Adrenal gland (tissue), 12 donors: ENCODE results near the gene SGSM1. TPM values are rescaled to one million over a fixed set of nuclear protein-coding genes. Genes with fewer than 3 reads are reported as not detected.
A peak's percentile ranks its signal among the peaks of the same experiment; 100 is the strongest.

ENCODE experiments used
- DNase-seq, 7 donors: peaks; one replicate each; pipeline ENCODE4 v3.0.0-alpha.2; 2019 to 2020
- H3K27ac ChIP-seq, 5 donors: fragments of 200-600 bp; sonication (generic) in 4 of 5; 1 replicate in 3 of 5; 2 replicates in 2 of 5; pipeline versions ENCODE4 v1.5.1 to v1.8.0; 2016 to 2020; ENCODE audit warnings: mild to moderate bottlenecking in 1 of 5
- H3K27me3 ChIP-seq: fragments of 200-600 bp; 2 replicates; pipeline ENCODE4 v1.8.0; 2021
- H3K36me3 ChIP-seq, 2 donors: fragments of 200-600 bp; replicated peaks in 1 of 2; 1 replicate in 1 of 2; 2 replicates in 1 of 2; pipeline versions ENCODE4 v1.5.1 to v1.8.0; 2018 to 2022
- H3K4me1 ChIP-seq, 2 donors: fragments of 200-600 bp; replicated peaks in 1 of 2; 1 replicate in 1 of 2; 2 replicates in 1 of 2; pipeline versions ENCODE4 v1.5.1 to v1.8.0; 2018 to 2021
- H3K4me3 ChIP-seq, 4 donors: fragments of 200-600 bp; sonication (generic) in 3 of 4; one replicate each; pipeline ENCODE4 v1.5.1; 2016 to 2018
- H3K9me3 ChIP-seq, 3 donors: fragments of 200-600 bp; sonication (generic) in 1 of 3; replicated peaks in 1 of 3; 1 replicate in 2 of 3; 2 replicates in 1 of 3; pipeline versions ENCODE4 v1.5.1 to v1.8.0; 2016 to 2021
- POLR2A ChIP-seq, 2 donors: fragments of 450-650 bp; IDR thresholded peaks; one replicate each; pipeline ENCODE4 v1.6.1; 2017; ENCODE audit warnings: antibody characterized with exemption in 2 of 2, mild to moderate bottlenecking in 2 of 2, moderate library complexity in 1 of 2
- WGBS, 4 donors: extraction: QIAGEN DNeasy Blood & Tissue Kit in 2 of 4; methylation state at CpG; one replicate each; pipeline versions ENCODE4 v1.1.5 to v1.1.7; 2013 to 2017; 5-methylcytosine and 5-hydroxymethylcytosine counted together
- intact Hi-C, 2 donors: fragments of 100-400 bp; cut with DNase I; formaldehyde crosslinking; loops; one replicate each; pipeline versions ENCODE4 v1.14.1 to v1.15.0; 2022 to 2023
- polyA plus RNA-seq, 3 donors: library from polyadenylated mRNA; stranded (reverse); fragments of 200-250 nt in 2 of 3; fragments of 350-450 nt in 1 of 3; fragmentation: Illumina TruSeq in 1 of 3; extraction: RNeasy Lipid Tissue Mini Kit (QIAGEN cat#74804) in 1 of 3; gene quantifications; one replicate each; pipeline ENCODE4 v1.2.3, GENCODE V29; 2013 to 2014
- total RNA-seq, 9 donors: library from RNA; depleted of rRNA in 4 of 9; stranded (reverse); fragments of >200 nt in 4 of 9; fragments of 120-200 nt in 1 of 9; fragmentation: NEBNext Ultra II Directional in 1 of 9; extraction: Animal tissue kit (Norgen Biotek cat#: 25700) in 1 of 9; gene quantifications; one replicate each; pipeline versions ENCODE4 v1.1.0 to v1.2.4, GENCODE V29; 2013 to 2023
- TF ChIP-seq, protein P1 (sequence below), 6 experiments: fragments of 450-650 bp in 4 of 6; fragments of 200-600 bp in 2 of 6; sonication (generic) in 1 of 6; IDR thresholded peaks; 1 replicate in 5 of 6; 2 replicates in 1 of 6; pipeline versions ENCODE4 v1.5.1 to v1.8.0; 2016 to 2021; ENCODE audit warnings: antibody characterized with exemption in 6 of 6, mild to moderate bottlenecking in 2 of 6, moderate library complexity in 1 of 6
- donor health status: healthy with polysubstance abuse.
- donor health status: Bipolar disorder and iron deficiency.
- donor health status: DM: yes; HTN: yes; CAD: no.
- donor health status: DM: no; HTN: no; CAD: no.
- donor health status: DM: no; HTN: no; CAD: no.
- donor health status: DM: yes; HTN: yes; CAD: no.

The SGSM1 gene
- total and polyA plus RNA-seq, 12 donors = 1.9 to 6.8 (median 3.3) TPM

DNA sequence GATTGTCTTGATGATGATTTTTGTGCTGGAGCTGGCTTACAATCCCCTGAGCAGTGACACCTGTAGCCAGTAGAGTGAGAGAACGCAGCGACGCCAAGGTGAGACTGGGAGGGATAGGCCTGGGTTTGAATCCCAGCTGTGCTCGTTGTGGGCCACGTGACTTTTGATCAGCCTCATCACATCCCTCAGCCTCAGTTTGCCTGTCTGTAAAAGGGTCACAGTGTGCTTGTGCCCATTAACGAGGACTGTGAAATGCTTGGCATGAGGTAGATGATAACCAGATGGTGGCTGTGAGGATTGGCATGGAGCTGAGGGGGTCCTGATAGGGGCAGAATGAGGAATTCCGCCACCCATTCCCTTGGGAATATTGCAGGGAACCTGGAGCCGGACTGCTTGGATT lies 156.1 kb downstream of the SGSM1 start:
- Histone ChIP-seq H3K36me3 (no peaks in the 10 kb centered on the region), H3K27me3 (no peaks in the 10 kb centered on the region), H3K4me3 (no peak overlapping the region), H3K27ac (peak overlapping the region in 2 of 5 donors; percentile 49 to 62), H3K9me3 (no peaks in the 10 kb centered on the region), H3K4me1 (peaks cover 23 to 37% of the 10 kb centered on the region in 2 donors)
- intact Hi-C loops = no loop called here
- 91 to 97% (median 95%) methylated on average over 8 of the region's 8 CpGs for WGBS, 4 donors
- DNase-seq = peak in 1 of 7 donors; percentile 20
- TF ChIP-seq, protein P1, sequence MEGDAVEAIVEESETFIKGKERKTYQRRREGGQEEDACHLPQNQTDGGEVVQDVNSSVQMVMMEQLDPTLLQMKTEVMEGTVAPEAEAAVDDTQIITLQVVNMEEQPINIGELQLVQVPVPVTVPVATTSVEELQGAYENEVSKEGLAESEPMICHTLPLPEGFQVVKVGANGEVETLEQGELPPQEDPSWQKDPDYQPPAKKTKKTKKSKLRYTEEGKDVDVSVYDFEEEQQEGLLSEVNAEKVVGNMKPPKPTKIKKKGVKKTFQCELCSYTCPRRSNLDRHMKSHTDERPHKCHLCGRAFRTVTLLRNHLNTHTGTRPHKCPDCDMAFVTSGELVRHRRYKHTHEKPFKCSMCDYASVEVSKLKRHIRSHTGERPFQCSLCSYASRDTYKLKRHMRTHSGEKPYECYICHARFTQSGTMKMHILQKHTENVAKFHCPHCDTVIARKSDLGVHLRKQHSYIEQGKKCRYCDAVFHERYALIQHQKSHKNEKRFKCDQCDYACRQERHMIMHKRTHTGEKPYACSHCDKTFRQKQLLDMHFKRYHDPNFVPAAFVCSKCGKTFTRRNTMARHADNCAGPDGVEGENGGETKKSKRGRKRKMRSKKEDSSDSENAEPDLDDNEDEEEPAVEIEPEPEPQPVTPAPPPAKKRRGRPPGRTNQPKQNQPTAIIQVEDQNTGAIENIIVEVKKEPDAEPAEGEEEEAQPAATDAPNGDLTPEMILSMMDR (IDR thresholded peaks at IDR 0.05) = no peak
- no peak for TF ChIP-seq POLR2A (IDR thresholded peaks at IDR 0.05)

DNA sequence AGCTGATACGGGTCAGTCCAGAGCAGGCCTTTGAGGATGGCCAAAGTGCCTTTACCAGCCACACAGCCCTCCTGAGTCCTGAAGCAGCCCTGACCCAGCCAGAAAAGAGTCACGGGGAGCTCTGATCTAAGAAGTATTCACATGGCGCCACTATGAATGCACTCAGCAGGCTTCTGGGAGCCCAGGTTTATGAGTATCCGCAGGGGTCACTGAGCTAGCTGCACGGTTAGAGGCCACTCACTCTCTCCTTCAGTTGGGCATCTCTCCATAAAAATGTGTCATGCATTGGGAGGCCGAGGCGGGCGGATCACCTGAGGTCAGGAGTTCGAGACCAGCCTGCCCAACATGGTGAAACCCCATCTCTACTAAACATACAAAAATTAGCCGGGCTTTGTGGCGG lies 156.8 kb downstream of the SGSM1 start:
- peak overlapping the region in 4 of 5 donors; percentile 12 to 62 (median 48) for H3K27ac ChIP-seq
- DNase-seq = peak in 1 of 7 donors; percentile 18
- TF ChIP-seq, protein P1 (IDR thresholded peaks at IDR 0.05) = no peak
- no peak for TF ChIP-seq POLR2A (IDR thresholded peaks at IDR 0.05)
- H3K36me3 ChIP-seq = no peaks in the 10 kb centered on the region
- H3K4me1 ChIP-seq = peaks cover 30 to 44% of the 10 kb centered on the region in 2 donors
- no peaks in the 10 kb centered on the region for H3K9me3 ChIP-seq
- H3K27me3 ChIP-seq = no peaks in the 10 kb centered on the region
- no peak overlapping the region for H3K4me3 ChIP-seq
- intact Hi-C loops = no loop called here
- WGBS, 4 donors = 70 to 93% (median 73%) methylated on average over 5 to 11 of the region's 11 CpGs

DNA sequence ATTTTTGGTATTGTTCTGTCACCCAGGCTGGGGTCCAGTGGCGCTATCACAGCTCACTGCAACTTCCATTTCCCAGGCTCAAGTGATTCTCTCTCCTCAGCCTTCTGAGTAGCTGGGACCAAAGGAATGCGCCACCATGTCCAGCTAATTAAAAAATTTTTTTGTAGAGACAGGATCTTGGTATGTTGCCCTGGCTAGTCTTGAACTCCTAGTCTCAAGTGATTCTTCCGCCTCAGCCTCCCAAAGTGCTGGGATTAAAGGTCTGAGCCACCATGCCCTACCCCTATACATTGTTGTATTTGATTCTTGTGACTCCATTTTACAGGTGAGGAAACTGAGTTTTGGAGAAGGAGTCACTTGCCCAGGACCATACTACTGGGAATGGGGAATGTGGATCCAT lies 158.4 kb downstream of the SGSM1 start:
- Histone ChIP-seq H3K36me3 (no peaks in the 10 kb centered on the region), H3K4me3 (no peak overlapping the region), H3K27me3 (no peaks in the 10 kb centered on the region), H3K27ac (peak overlapping the region in 4 of 5 donors; percentile 47 to 66 (median 56)), H3K9me3 (no peaks in the 10 kb centered on the region), H3K4me1 (peaks cover 44 to 60% of the 10 kb centered on the region in 2 donors)
- TF ChIP-seq, protein P1 (IDR thresholded peaks at IDR 0.05) = no peak
- no peak for TF ChIP-seq POLR2A (IDR thresholded peaks at IDR 0.05)
- WGBS, 4 donors = 88 to 97% (median 92%) methylated on average over 3 of the region's 3 CpGs
- no peak for DNase-seq
- intact Hi-C loops = no loop called here

DNA sequence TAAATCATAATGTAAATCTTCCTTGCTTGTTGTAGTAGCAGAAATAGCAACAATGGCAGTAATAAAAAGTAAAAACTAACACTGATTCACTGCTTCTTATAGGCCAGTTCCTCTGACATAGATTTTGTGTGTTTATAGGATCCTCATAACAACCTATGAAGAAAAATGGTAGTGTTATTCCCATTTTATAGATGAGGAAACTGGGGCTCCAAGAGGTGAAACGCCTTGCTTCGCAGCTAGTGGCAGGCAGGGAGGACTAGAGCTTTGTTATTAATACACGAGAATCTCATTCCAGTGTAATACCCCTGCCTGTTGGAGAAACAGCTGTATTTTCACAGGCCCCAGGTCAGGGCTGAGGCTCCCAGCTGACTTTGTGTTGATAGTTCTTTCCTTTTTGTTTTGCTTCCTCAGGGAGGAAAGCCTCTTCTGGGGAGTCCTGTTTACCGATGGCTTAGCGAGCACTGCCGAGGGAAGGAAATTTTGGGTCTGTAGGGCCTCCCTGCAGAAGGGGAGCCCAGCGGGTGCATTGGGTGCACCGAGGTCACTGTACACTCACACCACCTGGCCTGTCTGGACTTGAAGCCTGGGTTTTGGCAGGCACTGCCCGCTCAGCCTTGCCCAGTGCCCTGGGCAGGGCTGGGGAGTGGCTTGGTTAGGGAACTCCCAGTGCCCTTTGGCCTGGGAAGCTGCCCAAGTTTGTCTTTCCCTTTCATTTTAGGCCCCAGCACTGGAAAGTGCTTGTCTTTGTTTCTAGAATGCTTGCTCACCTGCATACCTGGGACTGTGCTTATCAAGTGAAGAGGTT lies 160.0 kb downstream of the SGSM1 start:
- H3K9me3 ChIP-seq = no peaks in the 10 kb centered on the region
- no peak for TF ChIP-seq POLR2A (IDR thresholded peaks at IDR 0.05)
- TF ChIP-seq, protein P1 (IDR thresholded peaks at IDR 0.05) = no peak
- 31 to 40% (median 36%) methylated on average over 8 to 9 of the region's 9 CpGs for WGBS, 4 donors
- H3K27ac ChIP-seq = peak overlapping the region in 4 of 5 donors; percentile 66 to 95 (median 89)
- intact Hi-C loops = no loop called here
- H3K4me1 ChIP-seq = peaks cover 56 to 76% of the 10 kb centered on the region in 2 donors
- H3K4me3 ChIP-seq = no peak overlapping the region
- DNase-seq = peak; percentile 79 to 92 (median 88)
- no peaks in the 10 kb centered on the region for H3K27me3 ChIP-seq
- H3K36me3 ChIP-seq = no peaks in the 10 kb centered on the region
